GM19035 (cell line): ENCODE measurements around the gene EPS8L1.

Experiments
- ATAC-seq: cut with Tn5 transposase; IDR thresholded peaks from one replicate; pipeline ENCODE4 v1.9.1; 2021; ENCODE audit not compliant: unreplicated experiment

Gene EPS8L1

DNA sequence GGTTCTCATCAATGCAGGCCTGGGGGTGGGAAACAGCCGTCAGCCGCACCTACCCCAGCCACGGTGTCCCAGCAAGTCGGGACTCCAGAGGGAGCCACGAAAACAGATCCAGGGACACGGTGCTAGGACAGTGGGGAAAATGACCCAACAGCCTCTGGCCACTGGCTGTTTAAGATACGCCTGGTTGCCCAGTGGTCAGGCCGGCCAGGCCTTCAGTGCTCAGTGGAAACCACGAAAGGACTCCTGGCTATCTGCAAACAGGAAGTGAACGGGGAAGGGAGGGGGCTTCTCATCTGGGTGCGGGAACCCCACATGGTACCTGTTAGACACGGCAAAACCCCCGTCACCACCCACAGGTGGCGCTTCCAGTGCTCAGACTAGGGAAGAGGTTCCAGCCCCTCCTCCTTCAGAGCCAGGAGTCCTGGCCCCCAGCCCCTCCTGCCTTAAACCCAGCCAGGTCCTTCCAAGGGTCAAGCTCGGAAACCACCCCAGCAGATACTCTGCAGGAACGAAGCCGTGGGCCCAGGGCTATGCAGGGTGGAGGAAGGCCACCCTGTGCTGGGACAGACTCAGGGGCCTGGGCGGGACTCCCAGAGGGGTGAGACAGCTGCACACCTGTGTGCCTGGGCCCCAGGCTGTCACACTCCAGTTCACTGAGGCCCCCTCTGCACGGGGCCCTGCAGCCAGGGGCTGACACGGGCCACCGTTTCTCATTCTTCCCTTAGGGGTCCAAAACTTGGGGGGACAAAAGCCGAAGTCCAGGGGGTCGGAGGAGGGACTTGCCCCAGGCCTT, 37.3 kb downstream of the EPS8L1 start:
- no peak for ATAC-seq

GRCh38 chr19:55113570-55114039, 37.9 kb downstream of the EPS8L1 start:
- ATAC-seq, result no peak

- no peak for ATAC-seq
Observed at GRCh38 chr19:55114566-55115145, 39.0 kb downstream of the EPS8L1 start.

DNA sequence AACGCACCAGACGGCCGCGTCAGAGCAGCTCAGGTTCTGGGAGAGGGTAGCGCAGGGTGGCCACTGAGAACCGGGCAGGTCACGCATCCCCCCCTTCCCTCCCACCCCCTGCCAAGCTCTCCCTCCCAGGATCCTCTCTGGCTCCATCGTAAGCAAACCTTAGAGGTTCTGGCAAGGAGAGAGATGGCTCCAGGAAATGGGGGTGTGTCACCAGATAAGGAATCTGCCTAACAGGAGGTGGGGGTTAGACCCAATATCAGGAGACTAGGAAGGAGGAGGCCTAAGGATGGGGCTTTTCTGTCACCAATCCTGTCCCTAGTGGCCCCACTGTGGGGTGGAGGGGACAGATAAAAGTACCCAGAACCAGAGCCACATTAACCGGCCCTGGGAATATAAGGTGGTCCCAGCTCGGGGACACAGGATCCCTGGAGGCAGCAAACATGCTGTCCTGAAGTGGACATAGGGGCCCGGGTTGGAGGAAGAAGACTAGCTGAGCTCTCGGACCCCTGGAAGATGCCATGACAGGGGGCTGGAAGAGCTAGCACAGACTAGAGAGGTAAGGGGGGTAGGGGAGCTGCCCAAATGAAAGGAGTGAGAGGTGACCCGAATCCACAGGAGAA, 39.9 kb downstream of the EPS8L1 start:
- no peak for ATAC-seq

DNA sequence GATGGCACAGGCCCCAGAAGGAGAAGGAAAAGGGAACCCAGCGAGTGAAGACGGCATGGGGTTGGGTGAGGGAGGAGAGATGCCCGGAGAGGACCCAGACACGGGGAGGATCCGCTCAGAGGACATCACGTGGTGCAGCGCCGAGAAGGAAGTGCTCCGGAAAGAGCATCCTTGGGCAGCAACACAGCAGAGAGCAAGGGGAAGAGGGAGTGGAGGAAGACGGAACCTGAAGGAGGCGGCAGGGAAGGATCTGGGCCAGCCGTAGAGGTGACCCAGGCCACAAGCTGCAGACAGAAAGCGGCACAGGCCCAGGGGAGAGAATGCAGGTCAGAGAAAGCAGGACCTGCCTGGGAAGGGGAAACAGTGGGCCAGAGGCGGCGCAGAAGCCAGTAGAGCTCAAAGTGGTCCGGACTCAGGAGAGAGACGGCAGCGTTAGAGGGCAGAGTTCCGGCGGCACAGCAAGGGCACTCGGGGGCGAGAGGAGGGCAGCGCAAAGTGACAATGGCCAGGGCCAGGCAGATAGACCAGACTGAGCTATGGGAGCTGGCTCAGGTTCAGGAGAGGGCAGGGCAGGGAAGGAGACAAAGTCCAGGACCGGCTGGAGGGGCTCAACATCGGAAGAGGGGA, 40.7 kb downstream of the EPS8L1 start:
- no peak for ATAC-seq

DNA sequence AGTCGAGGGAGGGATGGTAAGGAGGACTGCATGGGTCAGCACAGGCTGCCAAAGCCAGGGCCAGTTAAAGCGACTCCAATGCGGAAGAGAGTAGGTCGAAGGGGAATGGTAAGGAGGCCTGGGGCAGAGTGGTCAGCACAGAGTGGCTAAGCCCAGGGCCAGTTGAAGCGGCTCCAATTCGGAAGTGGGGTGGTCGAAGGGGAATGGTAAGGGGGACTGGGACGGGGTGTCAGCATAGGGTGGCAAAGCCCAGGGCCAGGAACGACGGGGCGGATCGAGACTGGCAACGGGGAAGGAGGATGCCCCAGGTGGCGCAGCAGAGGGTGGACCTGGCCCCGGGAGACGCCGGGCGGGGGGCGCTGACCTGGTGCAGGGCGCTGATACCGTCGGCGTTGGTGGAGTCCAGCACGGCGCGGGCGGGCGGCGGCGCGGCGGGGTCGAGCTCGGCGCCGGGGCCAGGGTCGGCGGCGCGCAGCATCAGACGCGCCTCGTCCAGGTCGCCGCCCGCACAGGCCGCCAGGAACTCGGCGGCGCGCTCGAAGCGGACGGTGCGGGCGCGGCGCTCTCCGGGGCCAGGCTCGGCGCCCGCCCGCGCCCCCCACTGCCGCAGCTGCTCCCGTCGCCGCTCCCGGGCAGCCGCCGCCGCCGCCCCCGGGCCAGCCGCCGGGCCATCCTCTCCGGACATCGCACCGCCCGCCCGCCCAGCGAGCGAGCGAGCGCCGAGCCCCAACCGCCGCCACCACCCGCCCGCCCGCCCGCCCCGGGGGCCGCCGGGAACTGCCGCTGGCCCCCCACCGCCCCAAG, 41.4 kb downstream of the EPS8L1 start, which contains the start of gene PPP1R12C:
Gene PPP1R12C (minus strand): TSS at position 779 of the 804 bp plus-strand sequence. CDS start 94 bp downstream, at position 685.
- peak; percentile 27 for ATAC-seq

GRCh38 chr19:55117663-55118391, 42.2 kb downstream of the EPS8L1 start:
- peak; percentile 83 for ATAC-seq

DNA sequence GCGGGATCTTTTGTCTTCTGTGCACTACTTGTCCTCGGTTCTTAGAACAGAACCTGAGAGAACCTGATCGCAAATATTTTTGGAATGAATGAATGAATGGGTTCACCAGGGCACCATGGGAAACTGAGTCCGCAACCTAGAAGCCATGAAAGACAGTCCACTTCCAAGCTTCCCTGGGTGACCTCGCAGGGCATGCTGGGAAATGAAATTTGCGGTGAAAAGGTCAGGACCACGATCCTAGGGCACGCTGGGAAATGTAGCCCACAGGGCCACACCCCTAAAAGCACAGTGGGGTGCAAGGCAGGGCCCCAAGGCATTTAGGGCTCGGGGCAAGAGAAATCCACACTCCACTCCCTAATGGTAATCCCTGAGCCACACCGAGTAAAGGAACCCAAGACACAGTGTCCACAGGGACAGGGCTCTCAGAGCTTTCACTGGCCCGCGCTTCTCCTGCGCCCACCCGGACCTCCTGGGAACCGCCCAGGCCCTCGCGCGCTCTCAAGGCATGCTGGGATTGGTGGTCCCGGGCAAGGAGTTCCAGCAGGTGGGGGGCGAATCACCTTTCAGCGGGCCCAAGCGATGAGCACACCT, 42.8 kb downstream of the EPS8L1 start:
- no peak for ATAC-seq

GRCh38 chr19:55119053-55119452, 43.4 kb downstream of the EPS8L1 start:
- ATAC-seq, result no peak

- no peak for ATAC-seq
Observed at GRCh38 chr19:55131421-55131820, 55.8 kb downstream of the EPS8L1 start.

DNA sequence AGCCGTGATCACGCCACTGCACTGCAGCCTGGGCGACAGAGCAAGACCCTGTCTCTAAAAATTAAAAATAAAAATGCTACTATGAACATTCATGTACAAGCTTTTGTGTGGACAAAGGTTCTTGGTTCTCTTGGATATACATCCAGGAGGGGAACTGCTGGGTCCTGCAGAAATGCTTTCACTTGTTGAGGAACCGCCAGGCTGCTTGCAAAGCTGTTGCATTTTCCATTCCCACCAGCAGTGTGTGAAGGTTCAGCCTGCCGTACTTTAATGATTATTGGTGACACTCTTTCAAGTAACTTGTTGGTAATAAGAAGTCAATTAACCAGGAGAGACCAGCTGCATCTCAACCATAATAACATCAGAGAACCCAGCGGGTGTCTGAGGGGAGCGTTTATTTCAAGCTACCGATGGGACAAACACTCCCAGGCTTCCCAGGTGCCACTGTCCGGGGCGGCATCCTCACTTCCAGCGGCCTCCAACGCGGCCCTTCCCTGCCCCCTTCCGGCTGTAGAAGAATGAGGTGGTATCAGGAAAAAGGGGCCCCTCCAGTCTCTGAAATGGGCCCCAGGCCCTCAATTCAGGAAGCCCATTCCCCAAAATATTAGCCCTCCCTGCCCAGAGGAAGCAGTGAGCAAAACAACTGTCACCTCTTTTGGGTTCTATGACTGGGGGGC, 56.9 kb downstream of the EPS8L1 start:
- ATAC-seq, result no peak

DNA sequence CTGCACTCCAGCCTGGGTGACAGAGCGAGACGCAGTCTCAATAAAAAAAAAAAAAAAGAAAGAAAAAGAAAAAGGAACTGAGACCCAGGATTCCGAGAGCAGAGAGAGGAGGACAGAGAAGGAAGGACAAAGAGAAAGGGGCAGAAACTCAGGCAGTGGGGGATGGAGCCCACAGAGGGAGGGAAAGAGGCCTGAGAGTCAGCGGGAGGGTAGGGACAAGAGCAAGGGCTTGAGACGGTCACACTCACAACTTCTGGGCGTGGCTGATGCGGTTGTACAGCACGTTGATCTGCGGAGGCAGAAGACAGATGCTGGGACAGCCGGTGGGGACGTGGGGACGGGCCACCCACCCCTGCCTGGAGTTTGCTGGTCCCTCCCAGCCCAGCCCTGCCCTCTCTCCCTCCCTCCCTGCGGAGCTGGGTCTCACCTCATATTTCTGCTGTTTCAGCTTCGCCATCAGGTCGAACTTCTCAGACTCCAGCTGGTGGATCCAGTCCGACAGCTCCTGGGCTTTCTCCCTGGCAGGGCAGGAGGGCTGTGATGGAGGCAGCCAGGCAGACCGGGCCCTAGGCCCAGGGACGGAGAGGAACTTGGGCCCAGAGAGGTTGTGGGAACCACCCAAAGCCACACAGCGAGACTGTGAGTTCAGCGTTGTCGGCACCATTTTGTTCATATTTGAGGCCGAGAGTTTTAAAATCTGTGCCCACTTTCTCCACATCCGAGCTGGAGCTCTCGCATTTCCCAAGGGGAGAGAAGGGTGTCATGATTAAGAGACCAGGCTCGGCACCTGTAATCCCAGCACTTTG, 58.2 kb downstream of the EPS8L1 start:
- ATAC-seq, result no peak

- no peak for ATAC-seq
Observed at GRCh38 chr19:55134736-55135135, 59.1 kb downstream of the EPS8L1 start.

GRCh38 chr19:55136399-55137102, 60.9 kb downstream of the EPS8L1 start:
- ATAC-seq, result no peak
